ENCODE measurements around the gene MPI.

MPI gene

GRCh38 chr15:74937590-74938371 is 47.9 kb downstream of the MPI start, which contains the start of gene COX5A:
TSS of gene COX5A (minus strand) at chr15:74938073. CDS start at chr15:74938014, 59 bp downstream.
- peak; percentile 87 for DNase-seq

DNA sequence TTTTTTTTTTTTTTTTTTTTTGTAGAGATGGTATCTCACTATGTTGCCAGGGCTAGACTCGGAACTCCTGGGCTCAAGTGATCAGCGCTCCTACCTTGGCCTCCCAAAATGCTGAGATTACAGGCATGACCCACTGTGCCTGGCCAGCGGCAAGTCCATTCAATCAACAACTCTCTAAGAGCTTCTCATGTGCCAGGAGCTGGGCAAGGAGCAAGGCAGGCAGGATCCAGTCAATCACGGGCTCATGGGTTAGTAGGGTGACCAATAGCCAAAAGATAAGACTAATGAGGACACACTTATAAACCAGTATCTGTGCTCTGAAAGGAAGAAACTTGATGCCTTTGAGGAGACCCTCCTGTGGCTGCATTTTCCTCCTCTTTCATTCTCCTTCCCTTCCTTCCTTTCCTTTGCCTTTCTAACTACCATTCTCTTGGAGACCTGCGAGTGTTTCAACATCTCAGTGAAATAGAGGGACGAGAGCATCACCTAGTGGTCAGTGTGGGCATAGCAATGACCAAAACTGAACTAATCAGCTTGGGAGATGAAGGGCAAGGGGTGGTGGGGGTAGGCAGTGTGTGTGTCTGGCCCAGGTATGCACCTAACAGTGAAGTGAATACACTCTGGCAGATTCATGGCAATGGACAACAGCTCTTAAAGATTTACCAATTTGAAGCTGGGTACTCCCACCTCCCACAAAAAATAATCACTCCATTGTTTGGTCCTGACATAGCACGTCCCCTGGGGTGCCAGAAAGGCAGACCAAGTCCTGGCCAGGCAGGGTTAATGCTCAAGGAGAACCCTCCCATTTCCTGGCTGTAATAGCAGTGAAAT is 60.5 kb downstream of the MPI start:
- no peak for DNase-seq

- DNase-seq = no peak
Measured at GRCh38 chr15:74951006-74951405, 61.2 kb downstream of the MPI start.
